Kidney (tissue), 14 donors: Measurements from ENCODE around the gene SCAMP2. TPM values are rescaled to one million over a fixed set of nuclear protein-coding genes. Genes with fewer than 3 reads are reported as not detected.
A peak's percentile ranks its signal among the peaks of the same experiment; 100 is the strongest.

ENCODE experiments used
- DNase-seq, 5 donors: peaks; one replicate each; pipeline ENCODE4 v3.0.0-alpha.2; 2013 to 2020
- FAIRE-seq: peaks from 2 replicates; lab custom pipeline; 2012; peaks lifted over from hg19 to GRCh38; lab: Jason Lieb, UNC
- H3K27ac ChIP-seq, 2 donors: one replicate each; pipeline ENCODE4 v1.7.0; 2013; ENCODE audit warnings: low read depth in 2 of 2, low read length in 2 of 2, inconsistent platforms in 1 of 2
- H3K27me3 ChIP-seq: one replicate; pipeline ENCODE4 v1.7.1; 2013; ENCODE audit warnings: low read length, inconsistent platforms; ENCODE audit not compliant: control insufficient read depth, insufficient read depth
- H3K36me3 ChIP-seq, 3 donors: one replicate each; pipeline versions ENCODE4 v1.7.0 to v1.7.1; 2013; ENCODE audit warnings: low read length in 3 of 3, control low read depth in 1 of 3, inconsistent platforms in 1 of 3; ENCODE audit not compliant: insufficient read depth in 3 of 3, control insufficient read depth in 2 of 3
- H3K4me1 ChIP-seq, 3 donors: one replicate each; pipeline versions ENCODE4 v1.7.0 to v1.7.1; 2013; ENCODE audit warnings: low read length in 3 of 3, inconsistent platforms in 1 of 3, low read depth in 1 of 3; ENCODE audit not compliant: control insufficient read depth in 2 of 3, insufficient read depth in 2 of 3
- H3K4me3 ChIP-seq, 3 donors: one replicate each; pipeline versions ENCODE4 v1.7.0 to v1.8.1; 2013; ENCODE audit warnings: low read length in 3 of 3, control low read depth in 1 of 3, inconsistent platforms in 1 of 3
- H3K9ac ChIP-seq, 3 donors: one replicate each; pipeline versions ENCODE4 v1.7.0 to v1.7.1; 2013; ENCODE audit warnings: low read length in 3 of 3, control low read depth in 1 of 3, inconsistent platforms in 1 of 3
- H3K9me3 ChIP-seq, 3 donors: one replicate each; pipeline versions ENCODE4 v1.7.0 to v1.7.1; 2013; ENCODE audit warnings: low read length in 3 of 3, control low read depth in 1 of 3, inconsistent platforms in 1 of 3; ENCODE audit not compliant: control insufficient read depth in 2 of 3, insufficient read depth in 1 of 3
- CTCF ChIP-seq: IDR thresholded peaks from 3 replicates; pipeline ENCODE4 v1.5.1; 2012; ENCODE audit warnings: mild to moderate bottlenecking, moderate library complexity, borderline replicate concordance; ENCODE audit not compliant: insufficient read depth; ENCODE audit errors: extremely low read depth
- intact Hi-C: fragments of 100-400 bp; cut with DNase I; formaldehyde crosslinking; loops from one replicate; pipeline ENCODE4 v1.11.1; 2022
- polyA plus RNA-seq: library from polyadenylated mRNA; stranded (reverse); fragments of 350-450 nt; fragmentation: Illumina TruSeq; extraction: RNeasy Lipid Tissue Mini Kit (QIAGEN cat#74804); gene quantifications from one replicate; pipeline ENCODE4 v1.2.3, GENCODE V29; 2014; ENCODE audit warnings: low read depth, low replicate concordance; ENCODE audit not compliant: insufficient read depth
- total RNA-seq: library from RNA; stranded (reverse); fragmentation: NEBNext Ultra II Directional; extraction: Animal tissue kit (Norgen Biotek cat#: 25700); gene quantifications from one replicate; pipeline ENCODE4 v1.2.1, GENCODE V29; 2021
- donor health status: control.
- donor health status: control.
- donor health status: control.
- donor health status: control.
- donor health status: control.
- donor health status: DM: yes; HTN: yes; CAD: no.
- donor health status: Normal renal cell carcinoma (clear cell type).

SCAMP2 gene
- total and polyA plus RNA-seq, 2 donors from 2014 or later = 87.9 to 102 TPM

DNA sequence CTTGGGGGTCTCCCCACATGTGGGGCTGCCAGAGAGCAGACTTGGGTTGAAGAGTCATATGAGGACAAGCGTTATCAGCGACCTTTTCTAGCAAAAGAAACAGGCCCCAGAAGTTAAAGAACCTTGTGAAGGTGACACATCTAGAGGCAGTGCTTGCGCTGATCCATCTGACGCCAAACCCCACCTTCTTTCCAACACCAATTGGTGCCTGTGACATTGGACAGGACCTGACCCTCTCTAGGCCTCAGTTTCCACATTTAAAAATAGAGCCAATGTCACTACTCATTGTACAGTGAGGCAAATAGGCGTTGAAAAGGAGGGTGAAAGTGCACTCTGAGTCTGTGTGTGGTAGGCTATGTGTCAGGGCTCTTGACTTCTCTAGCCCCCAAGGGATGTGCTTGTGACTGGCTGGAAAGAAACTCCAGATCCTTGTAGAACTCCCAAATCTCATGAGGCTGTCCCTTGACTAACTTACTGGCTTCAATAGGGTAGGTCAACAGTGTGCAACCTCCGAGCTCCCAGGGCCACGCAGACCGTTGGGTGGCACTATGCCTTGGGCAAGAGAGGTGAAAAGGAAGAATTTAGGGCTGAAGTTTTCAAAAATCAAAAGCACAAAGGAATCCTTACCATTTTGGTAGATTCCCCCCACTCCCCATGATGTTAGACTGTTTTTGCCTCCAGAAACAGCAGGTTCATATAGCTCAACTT lies 34.2 kb upstream of the SCAMP2 start:
- intact Hi-C loops = no loop called here
- no peaks in the 10 kb centered on the region for H3K27me3 ChIP-seq
- H3K36me3 ChIP-seq = peaks cover 3 to 20% (median 19%) of the 10 kb centered on the region in 3 donors
- no peak for DNase-seq
- peak overlapping the region; percentile 87 to 96 (median 87) for H3K4me3 ChIP-seq
- H3K27ac ChIP-seq = peak overlapping the region; percentile 93 to 96
- no peak for FAIRE-seq
- peaks cover 3 to 16% (median 6%) of the 10 kb centered on the region in 3 donors for H3K4me1 ChIP-seq
- H3K9ac ChIP-seq = peak overlapping the region; percentile 68 to 98 (median 71)
- no peaks in the 10 kb centered on the region for H3K9me3 ChIP-seq
- TF ChIP-seq CTCF = no peak

DNA sequence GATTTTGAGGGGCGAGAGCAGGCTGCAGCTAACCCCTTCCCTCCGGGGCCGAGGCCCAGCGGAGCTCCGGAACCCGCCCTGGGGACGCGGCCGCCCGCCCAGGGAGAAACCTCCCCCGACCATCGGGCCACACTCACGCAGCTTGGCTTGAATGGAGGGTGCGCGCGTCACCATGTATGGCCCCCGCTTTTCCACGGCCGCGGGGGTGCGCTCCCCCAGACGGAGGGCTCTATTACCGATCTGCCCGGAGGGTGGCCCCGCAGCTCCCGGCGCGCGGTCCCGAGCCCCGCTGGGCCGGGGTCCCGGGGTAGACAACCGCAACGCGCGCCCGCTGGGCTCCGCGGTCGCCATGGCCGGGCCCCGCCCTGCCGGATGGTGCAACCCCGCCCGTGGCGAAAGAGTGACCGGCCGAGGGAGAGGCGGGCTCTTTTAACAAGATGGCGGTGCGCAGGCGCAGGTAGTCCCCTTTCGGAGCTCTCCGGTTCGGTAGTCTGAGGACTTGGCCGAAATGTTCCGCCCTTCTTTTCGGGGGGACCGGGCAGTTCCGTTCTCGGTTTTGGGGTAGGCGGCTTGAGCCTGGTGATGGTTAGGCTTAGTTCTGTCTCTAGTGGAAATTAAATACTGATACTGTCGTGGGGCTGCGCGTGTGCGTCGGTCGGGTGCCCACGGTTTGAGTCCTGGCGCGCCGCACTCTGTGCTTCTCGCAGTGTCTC lies 33.4 kb upstream of the SCAMP2 start, which contains the start of gene FAM219B:
FAM219B (minus strand) TSS at position 402 of the 713 bp plus-strand sequence; CDS start at position 351, 51 bp downstream.
- no peaks in the 10 kb centered on the region for H3K9me3 ChIP-seq
- DNase-seq (peak; percentile 92 to 97 (median 95)), FAIRE-seq (no peak)
- intact Hi-C loops = no loop called here
- no peaks in the 10 kb centered on the region for H3K27me3 ChIP-seq
- no peak for TF ChIP-seq CTCF
- H3K4me1 ChIP-seq = peaks cover 3 to 20% (median 9%) of the 10 kb centered on the region in 3 donors
- H3K4me3 ChIP-seq = peak within 1 kb of the TSS; percentile 87 to 96 (median 87)
- peaks cover 3 to 20% (median 19%) of the 10 kb centered on the region in 3 donors for H3K36me3 ChIP-seq
- H3K27ac ChIP-seq = peak within 1 kb of the TSS; percentile 93 to 96
- peak within 1 kb of the TSS; percentile 68 to 98 (median 71) for H3K9ac ChIP-seq

DNA sequence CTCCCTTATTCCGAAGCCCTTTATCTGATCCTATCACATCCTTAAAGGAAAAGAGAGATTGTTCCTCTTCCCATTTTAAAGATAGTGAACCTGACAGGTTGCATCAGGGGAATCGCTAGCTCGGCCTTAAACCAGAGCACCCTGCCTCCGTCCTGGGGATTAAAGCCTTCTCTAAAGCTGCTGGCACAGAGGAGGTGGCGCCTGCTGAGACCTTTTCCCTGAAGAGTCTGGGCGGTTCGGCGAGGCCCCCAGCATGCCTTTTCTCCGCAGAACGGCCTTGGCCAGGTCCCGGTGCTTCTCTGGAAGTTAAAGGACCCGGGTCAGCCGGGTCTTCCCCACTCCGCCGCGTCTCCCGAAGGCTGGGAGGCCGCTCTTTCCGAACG lies 32.9 kb upstream of the SCAMP2 start:
- H3K4me3 ChIP-seq = peak overlapping the region; percentile 52 to 96 (median 63)
- H3K4me1 ChIP-seq = peaks cover 3 to 23% (median 9%) of the 10 kb centered on the region in 3 donors
- H3K27ac ChIP-seq = peak overlapping the region; percentile 93 to 96
- peaks cover 3 to 20% (median 19%) of the 10 kb centered on the region in 3 donors for H3K36me3 ChIP-seq
- FAIRE-seq (no peak), DNase-seq (peak in 3 of 5 donors; percentile 50 to 61 (median 55))
- peak overlapping the region; percentile 44 to 98 (median 66) for H3K9ac ChIP-seq
- intact Hi-C loops = no loop called here
- H3K27me3 ChIP-seq = no peaks in the 10 kb centered on the region
- H3K9me3 ChIP-seq = no peaks in the 10 kb centered on the region
- TF ChIP-seq CTCF = no peak
